T-helper 17 cell (primary cell): ENCODE data around the gene MGAT5B. TPM values are rescaled to one million over a fixed set of nuclear protein-coding genes. Genes with fewer than 3 reads are reported as not detected.

Experiments
- ATAC-seq: fragments of 150-1000 bp; cut with Tn5 transposase; 2 replicates; pipeline ENCODE4 v1.10.0; 2021; ENCODE audit warnings: mild to moderate bottlenecking, moderate library complexity
- DNase-seq, 3 donors: peaks; one replicate each; pipeline versions ENCODE4 v3.0.0 to v3.0.0-alpha.2; 2020 to 2021
- H3K9me3 ChIP-seq: one replicate; pipeline ENCODE4 v1.7.0; 2013; ENCODE audit warnings: low read length, mild to moderate bottlenecking; ENCODE audit not compliant: control insufficient read depth, poor library complexity, severe bottlenecking
- H3K27ac Mint-ChIP-seq: one replicate; pipeline ENCODE4 v1.8.0; 2022; ENCODE audit warnings: mild to moderate bottlenecking, moderate library complexity, mixed read lengths
- H3K27me3 Mint-ChIP-seq: one replicate; pipeline ENCODE4 v1.8.0; 2022; ENCODE audit warnings: mixed read lengths
- H3K36me3 Mint-ChIP-seq: one replicate; pipeline ENCODE4 v1.8.0; 2022; ENCODE audit warnings: low read depth, mixed read lengths
- H3K4me1 Mint-ChIP-seq: one replicate; pipeline ENCODE4 v1.8.0; 2022; ENCODE audit warnings: mild to moderate bottlenecking, mixed read lengths
- H3K4me3 Mint-ChIP-seq: one replicate; pipeline ENCODE4 v1.8.0; 2022; ENCODE audit warnings: mild to moderate bottlenecking, moderate library complexity, mixed read lengths
- total RNA-seq, 4 donors: library from RNA in 2 of 4; stranded (reverse) in 2 of 4; gene quantifications; one replicate each; pipeline ENCODE4 v1.2.3 and lab custom pipeline; 2022 to 2026

Gene MGAT5B
- total RNA-seq, 2 donors from 2014 or later, result 0.55 to 1.4 TPM

DNA sequence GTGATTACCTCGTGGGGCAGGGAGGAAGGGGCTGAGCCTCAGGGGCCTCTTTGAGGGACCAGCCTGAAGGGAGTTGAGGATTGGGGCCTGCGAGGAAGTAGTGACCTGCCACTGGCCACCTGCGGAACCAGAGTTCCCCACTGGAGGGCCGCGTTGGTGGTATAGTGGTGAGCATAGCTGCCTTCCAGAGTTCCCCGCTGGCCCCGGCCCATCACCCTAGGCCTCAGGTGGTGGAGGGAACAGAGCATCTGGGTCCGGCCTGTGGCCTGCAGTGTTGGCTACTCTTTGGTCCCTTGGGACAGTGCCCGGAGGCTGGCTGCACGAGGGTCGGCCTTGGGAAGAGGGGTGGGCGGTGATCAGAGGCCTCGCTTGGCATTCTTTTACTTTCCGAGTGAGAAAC, 20.5 kb downstream of the MGAT5B start:
- no peaks in the 10 kb centered on the region for H3K9me3 ChIP-seq
- Mint-ChIP-seq H3K4me3 (no peak overlapping the region), H3K27ac (no peak overlapping the region), H3K4me1 (no peaks in the 10 kb centered on the region), H3K36me3 (no peaks in the 10 kb centered on the region), H3K27me3 (no peaks in the 10 kb centered on the region)
- DNase-seq (no peak), ATAC-seq (no peak)

DNA sequence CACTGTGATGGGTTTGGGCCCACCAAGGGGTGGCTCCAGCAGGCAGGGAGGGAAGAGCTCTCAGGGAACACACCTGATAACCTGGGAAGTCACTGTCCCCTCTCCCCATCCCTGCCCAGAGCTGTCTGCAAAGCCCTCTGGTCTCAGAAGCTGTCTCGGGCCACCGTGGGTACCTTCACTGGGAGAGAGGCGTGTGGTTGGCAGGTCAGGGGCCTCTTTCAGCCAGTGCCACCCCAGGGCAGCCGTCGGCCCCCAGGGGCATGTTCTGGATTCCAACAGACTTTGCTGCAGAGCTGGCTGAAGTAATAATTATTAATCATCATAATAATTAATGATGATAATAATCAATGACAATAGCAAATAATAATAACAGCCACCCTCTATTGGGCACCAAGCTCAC, 21.1 kb downstream of the MGAT5B start:
- DNase-seq (no peak), ATAC-seq (no peak)
- Mint-ChIP-seq H3K27ac (no peak overlapping the region), H3K36me3 (no peaks in the 10 kb centered on the region), H3K4me1 (no peaks in the 10 kb centered on the region), H3K4me3 (no peak overlapping the region), H3K27me3 (no peaks in the 10 kb centered on the region)
- H3K9me3 ChIP-seq, result no peaks in the 10 kb centered on the region

DNA sequence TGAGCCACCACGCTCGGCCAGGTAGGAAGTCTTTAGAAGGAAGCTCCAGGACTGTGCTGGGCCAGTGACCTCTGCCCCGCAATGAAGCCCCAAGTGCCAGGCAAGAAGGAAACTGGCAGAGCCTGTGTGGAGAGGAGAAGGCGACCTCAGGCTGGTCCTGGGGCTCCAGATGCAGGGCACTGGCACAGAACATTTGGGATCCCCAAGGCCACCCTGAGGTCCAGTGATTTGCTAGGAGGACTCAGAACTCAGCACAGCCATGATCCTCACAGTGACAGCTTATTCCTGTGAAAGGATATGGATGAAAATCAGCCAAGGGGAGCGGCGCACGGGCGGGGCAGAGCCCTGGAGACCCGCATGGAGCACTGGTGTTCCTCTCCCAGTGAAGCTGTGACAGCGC, 24.1 kb downstream of the MGAT5B start:
- ATAC-seq (no peak), DNase-seq (no peak)
- Mint-ChIP-seq H3K36me3 (no peaks in the 10 kb centered on the region), H3K27ac (peak overlapping the region; percentile 19), H3K4me3 (no peak overlapping the region), H3K4me1 (no peaks in the 10 kb centered on the region), H3K27me3 (no peaks in the 10 kb centered on the region)
- H3K9me3 ChIP-seq, result no peaks in the 10 kb centered on the region

DNA sequence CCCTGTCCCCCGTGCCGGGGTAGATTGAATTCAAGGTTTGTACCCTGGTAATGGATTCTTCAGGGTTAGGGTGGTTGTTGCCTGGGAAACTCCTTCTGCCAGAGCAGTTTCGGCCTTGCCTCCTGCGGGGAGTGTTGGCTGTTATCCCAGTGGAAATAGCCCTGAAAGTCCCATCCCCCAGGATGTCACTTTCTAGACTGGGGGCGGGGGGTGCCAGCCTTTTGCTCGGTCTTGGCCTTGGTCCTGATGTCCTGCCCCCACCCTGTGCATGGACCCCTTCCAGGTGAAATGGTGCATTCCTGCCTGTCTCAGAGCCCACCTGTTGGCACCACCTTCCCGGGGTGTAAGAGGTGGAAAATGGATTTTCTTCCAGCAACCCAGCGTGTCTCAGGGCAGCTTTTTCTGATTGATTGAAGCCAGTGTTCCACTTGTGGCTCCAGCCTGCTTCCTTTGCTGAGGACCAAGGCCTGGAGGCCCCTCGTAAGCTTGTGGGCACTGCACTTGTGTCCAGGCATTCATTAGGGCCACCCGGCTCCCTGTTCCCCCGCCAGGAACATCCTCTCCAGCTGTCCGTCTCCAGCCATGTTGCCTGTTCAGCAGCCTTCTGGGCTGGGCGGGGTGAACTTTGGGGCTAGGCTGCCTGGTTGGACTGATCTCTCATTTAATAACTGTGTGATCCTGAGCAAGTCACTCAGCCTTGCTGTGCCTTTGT, 25.6 kb downstream of the MGAT5B start:
- Mint-ChIP-seq H3K27ac (no peak overlapping the region), H3K4me1 (no peaks in the 10 kb centered on the region), H3K27me3 (no peaks in the 10 kb centered on the region), H3K36me3 (no peaks in the 10 kb centered on the region), H3K4me3 (no peak overlapping the region)
- no peaks in the 10 kb centered on the region for H3K9me3 ChIP-seq
- DNase-seq, result no peak
- ATAC-seq, result no peak

DNA sequence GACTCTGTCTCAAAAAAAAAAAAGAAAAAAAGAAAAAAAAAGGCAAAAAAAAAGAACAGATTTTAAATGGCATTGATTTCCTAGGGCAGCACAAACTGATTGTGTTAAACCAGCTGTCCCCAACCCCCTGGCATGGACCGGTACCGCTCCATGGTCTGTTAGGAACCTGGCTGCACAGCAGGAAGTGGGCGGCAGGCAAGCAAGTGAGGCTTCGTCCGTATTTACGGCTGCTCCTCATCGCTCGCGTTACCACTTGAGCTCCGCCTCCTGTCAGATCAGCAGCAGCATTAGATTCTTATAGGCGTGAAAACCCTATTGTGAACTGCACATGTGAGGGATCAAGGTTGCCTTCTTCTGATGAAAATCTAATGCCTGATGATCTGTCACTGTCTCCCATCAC, 26.6 kb downstream of the MGAT5B start:
- ATAC-seq, result no peak
- Mint-ChIP-seq H3K27ac (no peak overlapping the region), H3K4me1 (no peaks in the 10 kb centered on the region), H3K27me3 (no peaks in the 10 kb centered on the region), H3K36me3 (no peaks in the 10 kb centered on the region), H3K4me3 (no peak overlapping the region)
- no peaks in the 10 kb centered on the region for H3K9me3 ChIP-seq
- no peak for DNase-seq

DNA sequence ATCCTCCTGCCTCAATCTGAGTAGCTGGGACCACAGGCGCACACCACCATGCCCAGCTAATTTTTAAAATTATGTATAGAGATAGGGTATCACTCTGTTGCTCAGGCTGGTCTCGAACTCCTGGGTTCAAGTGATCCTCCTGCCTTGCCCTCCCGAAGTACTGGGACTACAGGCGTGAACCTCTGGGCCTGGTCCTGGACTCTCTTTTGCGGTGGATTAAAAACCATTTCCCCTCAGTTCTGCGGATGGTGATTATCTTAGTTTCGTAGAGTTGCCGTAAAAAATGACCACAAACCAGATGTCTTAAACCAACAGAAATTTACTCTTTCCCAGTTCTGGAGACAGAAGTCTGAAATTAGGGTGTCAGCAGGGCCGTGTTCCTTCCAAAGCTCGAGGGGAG, 28.8 kb downstream of the MGAT5B start:
- no peaks in the 10 kb centered on the region for H3K9me3 ChIP-seq
- no peaks in the 10 kb centered on the region for H3K36me3 Mint-ChIP-seq
- no peak overlapping the region for H3K27ac Mint-ChIP-seq
- H3K4me1 Mint-ChIP-seq, result no peaks in the 10 kb centered on the region
- no peak overlapping the region for H3K4me3 Mint-ChIP-seq
- DNase-seq (no peak), ATAC-seq (no peak)
- H3K27me3 Mint-ChIP-seq, result peaks cover 4% of the 10 kb centered on the region

DNA sequence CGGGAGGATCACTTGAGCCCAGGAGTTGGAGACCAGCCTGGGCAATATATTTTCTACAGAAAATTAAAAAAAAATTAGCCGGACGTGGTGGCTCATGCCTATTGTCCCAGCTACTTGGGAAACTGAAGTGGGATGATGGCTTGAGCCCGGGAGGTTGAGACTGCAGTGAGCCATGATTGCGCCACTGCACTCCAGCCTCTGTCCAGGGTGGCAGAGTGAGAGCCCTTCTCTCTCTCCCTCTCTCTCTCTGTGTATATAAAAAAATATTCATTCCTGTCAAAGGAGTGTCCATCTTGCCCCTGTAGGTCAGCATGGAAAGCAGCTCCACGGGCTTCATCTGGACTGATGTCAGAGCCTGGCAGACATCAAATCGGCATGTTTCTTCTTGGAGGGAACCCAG, 31.2 kb downstream of the MGAT5B start:
- ATAC-seq, result no peak
- Mint-ChIP-seq H3K27ac (no peak overlapping the region), H3K4me3 (no peak overlapping the region), H3K36me3 (no peaks in the 10 kb centered on the region), H3K4me1 (no peaks in the 10 kb centered on the region), H3K27me3 (peaks cover 4% of the 10 kb centered on the region)
- H3K9me3 ChIP-seq, result no peaks in the 10 kb centered on the region
- DNase-seq, result no peak

DNA sequence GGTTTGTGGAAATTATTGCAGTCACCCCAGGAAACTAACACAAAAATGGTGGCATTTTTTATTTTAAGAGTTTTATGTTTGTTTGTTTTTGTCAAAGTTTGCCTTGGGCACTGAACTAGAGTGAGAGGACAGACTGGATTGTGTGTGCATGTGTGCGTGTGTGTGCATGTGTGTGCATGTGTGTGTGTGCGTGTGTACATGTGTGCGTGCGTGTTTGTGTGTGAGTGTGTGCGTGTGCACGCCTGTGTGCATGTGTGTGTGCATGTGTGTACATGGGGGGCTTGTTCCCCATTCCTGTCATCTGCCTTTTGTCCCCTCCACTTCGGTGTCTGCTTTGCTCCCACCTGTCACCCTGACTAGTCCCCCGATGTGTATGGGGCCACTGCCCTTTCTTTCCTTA, 32.5 kb downstream of the MGAT5B start:
- H3K27ac Mint-ChIP-seq, result no peak overlapping the region
- H3K36me3 Mint-ChIP-seq, result no peaks in the 10 kb centered on the region
- DNase-seq (no peak), ATAC-seq (no peak)
- peaks cover 4% of the 10 kb centered on the region for H3K27me3 Mint-ChIP-seq
- no peaks in the 10 kb centered on the region for H3K9me3 ChIP-seq
- no peaks in the 10 kb centered on the region for H3K4me1 Mint-ChIP-seq
- H3K4me3 Mint-ChIP-seq, result no peak overlapping the region

DNA sequence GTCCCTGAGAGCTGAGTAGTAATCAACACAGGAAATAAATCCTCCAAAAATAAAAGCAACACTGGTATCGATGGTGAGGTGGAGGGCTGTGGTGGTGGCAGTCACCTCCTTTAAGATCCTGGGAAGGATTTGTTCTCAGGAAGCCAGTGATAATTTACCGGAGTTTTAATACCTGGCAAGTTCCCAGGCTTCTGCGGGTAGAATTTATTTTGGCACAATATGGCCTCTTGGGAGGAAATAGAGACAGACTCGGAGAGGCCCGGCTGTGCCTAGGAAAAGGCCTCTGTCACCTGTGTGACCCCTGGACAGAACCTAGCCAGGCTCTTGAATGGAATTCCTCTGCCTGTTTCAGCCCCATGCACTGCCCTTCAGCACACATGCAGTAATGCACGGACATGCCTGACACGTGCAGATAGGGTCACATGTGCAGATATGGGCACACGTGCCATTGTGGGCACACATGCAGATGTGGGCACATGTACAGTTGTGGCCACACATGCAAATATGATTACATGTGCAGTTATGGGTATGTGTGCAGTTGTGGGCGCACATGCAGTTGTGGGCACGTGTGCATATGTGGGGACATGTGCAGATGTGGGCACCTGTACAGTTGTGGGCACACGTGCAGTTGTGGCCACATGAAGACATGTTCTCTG, 33.5 kb downstream of the MGAT5B start:
- ATAC-seq, result no peak
- Mint-ChIP-seq H3K4me1 (no peaks in the 10 kb centered on the region), H3K27me3 (peaks cover 4% of the 10 kb centered on the region), H3K4me3 (no peak overlapping the region), H3K27ac (no peak overlapping the region), H3K36me3 (no peaks in the 10 kb centered on the region)
- DNase-seq, result no peak
- no peaks in the 10 kb centered on the region for H3K9me3 ChIP-seq

DNA sequence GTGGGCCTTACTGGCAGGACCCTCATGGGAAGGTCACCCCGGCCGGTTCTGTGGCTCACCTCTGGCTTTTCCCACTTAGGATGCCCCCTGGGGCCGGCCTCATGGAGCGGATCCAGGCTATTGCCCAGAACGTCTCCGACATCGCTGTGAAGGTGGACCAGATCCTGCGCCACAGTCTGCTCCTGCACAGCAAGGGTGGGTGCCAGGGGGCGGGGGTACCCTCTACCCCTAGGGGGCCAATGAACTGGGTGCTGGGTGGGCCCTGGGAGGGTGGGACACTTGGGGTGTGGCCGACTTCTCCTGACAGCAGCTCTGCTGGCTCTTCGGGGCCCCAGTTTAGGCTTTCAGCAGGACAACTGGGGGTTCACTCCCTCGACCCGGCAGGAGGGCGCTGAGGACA, 34.3 kb downstream of the MGAT5B start:
- no peaks in the 10 kb centered on the region for H3K4me1 Mint-ChIP-seq

DNA sequence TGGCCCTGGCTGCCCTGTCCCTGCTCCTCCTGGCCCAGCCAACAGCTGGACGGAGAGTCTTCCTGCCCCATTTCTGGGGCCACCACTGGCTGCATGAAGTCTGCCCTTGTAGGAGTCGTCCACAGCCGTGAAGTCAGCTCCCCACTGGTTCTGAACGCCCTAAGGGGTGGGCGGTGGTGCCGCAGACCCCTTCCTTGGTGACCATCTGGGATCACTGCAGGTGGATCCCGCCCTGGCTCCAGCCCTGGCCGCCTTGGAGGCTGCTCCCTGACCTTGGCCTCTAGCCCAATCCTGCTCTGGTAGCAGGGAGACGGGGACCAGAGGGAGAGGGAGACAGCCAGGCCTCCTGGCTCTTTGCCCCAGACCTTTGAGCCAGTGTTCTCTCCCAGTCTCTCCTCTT, 35.4 kb downstream of the MGAT5B start:
- no peak overlapping the region for H3K4me3 Mint-ChIP-seq
- no peaks in the 10 kb centered on the region for H3K36me3 Mint-ChIP-seq
- no peaks in the 10 kb centered on the region for H3K4me1 Mint-ChIP-seq
- DNase-seq (no peak), ATAC-seq (no peak)
- H3K27ac Mint-ChIP-seq, result no peak overlapping the region
- no peaks in the 10 kb centered on the region for H3K9me3 ChIP-seq
- H3K27me3 Mint-ChIP-seq, result peaks cover 4% of the 10 kb centered on the region

More for the DNA sequence above, 34.3 kb downstream of the MGAT5B start:
- ATAC-seq (no peak), DNase-seq (no peak)
- Mint-ChIP-seq H3K27me3 (peaks cover 4% of the 10 kb centered on the region), H3K27ac (no peak overlapping the region), H3K36me3 (no peaks in the 10 kb centered on the region), H3K4me3 (no peak overlapping the region)
- no peaks in the 10 kb centered on the region for H3K9me3 ChIP-seq

DNA sequence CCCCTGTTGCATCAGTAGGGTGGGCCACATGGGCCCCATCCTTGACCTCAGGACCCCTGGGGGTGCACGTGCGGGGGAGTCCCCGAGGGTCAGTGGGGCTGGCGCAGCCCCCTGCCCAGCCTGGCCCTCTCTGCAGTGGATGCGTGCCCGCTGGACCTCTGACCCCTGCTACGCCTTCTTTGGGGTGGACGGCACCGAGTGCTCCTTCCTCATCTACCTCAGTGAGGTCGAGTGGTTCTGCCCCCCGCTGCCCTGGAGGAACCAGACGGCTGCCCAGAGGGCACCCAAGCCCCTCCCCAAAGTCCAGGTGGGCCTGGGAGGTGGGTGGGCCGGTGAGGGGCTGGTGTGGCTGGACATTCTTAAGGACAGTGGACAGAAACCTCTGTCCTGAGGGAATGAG, 35.9 kb downstream of the MGAT5B start:
- Mint-ChIP-seq H3K27ac (no peak overlapping the region), H3K27me3 (peaks cover 4% of the 10 kb centered on the region), H3K4me3 (no peak overlapping the region), H3K36me3 (no peaks in the 10 kb centered on the region), H3K4me1 (no peaks in the 10 kb centered on the region)
- ATAC-seq (no peak), DNase-seq (no peak)
- H3K9me3 ChIP-seq, result no peaks in the 10 kb centered on the region

DNA sequence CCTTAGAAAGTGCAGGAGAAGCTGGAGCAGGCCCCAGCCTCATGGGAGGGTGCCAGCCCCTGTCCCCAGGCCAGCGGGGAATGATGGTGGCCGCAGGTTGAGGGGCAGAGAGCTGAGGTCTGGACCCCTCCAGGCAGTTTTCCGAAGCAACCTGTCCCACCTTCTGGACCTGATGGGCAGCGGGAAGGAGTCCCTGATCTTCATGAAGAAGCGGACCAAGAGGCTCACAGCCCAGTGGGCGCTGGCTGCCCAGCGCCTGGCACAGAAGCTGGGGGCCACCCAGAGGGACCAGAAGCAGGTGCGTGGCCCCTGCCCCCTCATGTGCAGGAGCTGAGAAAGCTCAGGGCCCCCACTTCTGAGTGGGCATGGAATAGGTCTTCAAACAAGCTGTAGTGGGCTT, 36.8 kb downstream of the MGAT5B start:
- Mint-ChIP-seq H3K4me3 (no peak overlapping the region), H3K4me1 (peaks cover 2% of the 10 kb centered on the region), H3K36me3 (no peaks in the 10 kb centered on the region), H3K27ac (no peak overlapping the region), H3K27me3 (peaks cover 11% of the 10 kb centered on the region)
- no peaks in the 10 kb centered on the region for H3K9me3 ChIP-seq
- ATAC-seq, result no peak
- DNase-seq, result no peak

DNA sequence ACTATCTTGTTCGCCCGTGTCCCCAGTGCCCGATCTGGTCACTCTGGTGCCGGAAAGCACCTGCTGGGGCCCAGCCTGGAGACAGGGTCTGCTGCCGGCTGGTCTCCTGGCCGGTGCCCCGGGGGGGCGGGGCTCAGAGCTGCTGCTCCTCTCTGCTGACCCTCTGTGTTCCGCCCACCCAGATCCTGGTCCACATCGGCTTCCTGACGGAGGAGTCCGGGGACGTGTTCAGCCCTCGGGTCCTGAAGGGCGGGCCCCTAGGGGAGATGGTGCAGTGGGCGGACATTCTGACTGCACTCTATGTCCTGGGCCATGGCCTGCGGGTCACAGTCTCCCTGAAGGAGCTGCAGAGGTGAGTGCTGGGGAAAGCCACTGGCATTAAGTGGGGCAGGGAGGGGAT, 37.6 kb downstream of the MGAT5B start:
- H3K9me3 ChIP-seq, result no peaks in the 10 kb centered on the region
- Mint-ChIP-seq H3K27me3 (peaks cover 8% of the 10 kb centered on the region), H3K4me3 (no peak overlapping the region), H3K27ac (no peak overlapping the region), H3K4me1 (peaks cover 2% of the 10 kb centered on the region), H3K36me3 (no peaks in the 10 kb centered on the region)
- ATAC-seq (no peak), DNase-seq (no peak)
